Activated CD8-positive, alpha-beta T cell treated with anti-CD3 and anti-CD28 coated beads for 36 hours (primary cell): Measurements from ENCODE around the gene PPIH. TPM values are rescaled to one million over a fixed set of nuclear protein-coding genes. Genes with fewer than 3 reads are reported as not detected.
A peak's percentile ranks its signal among the peaks of the same experiment; 100 is the strongest.

Experiments used
- ATAC-seq: fragments of 200-7000 bp; cut with Tn5 transposase; one replicate; pipeline ENCODE4 v1.10.0; 2021; ENCODE audit warnings: mild to moderate bottlenecking, moderate library complexity
- CTCF ChIA-PET: fragments of 350-600 bp; sonication (Branson Sonifier 250); formaldehyde crosslinking; loops from one replicate; lab custom pipeline; 2021; ENCODE audit warnings: antibody characterized with exemption; lab: Charles Lee
- POLR2A ChIA-PET: fragments of 350-600 bp; sonication (Branson Sonifier 250); formaldehyde crosslinking; loops from one replicate; lab custom pipeline; 2021; ENCODE audit warnings: antibody characterized with exemption; lab: Charles Lee
- DNase-seq: peaks from one replicate; pipeline ENCODE4 v3.0.0-alpha.2; 2020
- H3K27ac Mint-ChIP-seq: one replicate; pipeline ENCODE4 v1.8.0; 2021; ENCODE audit warnings: mild to moderate bottlenecking, mixed read lengths
- H3K27me3 Mint-ChIP-seq: one replicate; pipeline ENCODE4 v1.8.0; 2021; ENCODE audit warnings: mixed read lengths
- H3K36me3 Mint-ChIP-seq: one replicate; pipeline ENCODE4 v1.8.0; 2021; ENCODE audit warnings: low read depth, mixed read lengths
- H3K4me1 Mint-ChIP-seq: one replicate; pipeline ENCODE4 v1.8.0; 2021; ENCODE audit warnings: low read depth, mixed read lengths
- H3K4me3 Mint-ChIP-seq: one replicate; pipeline ENCODE4 v1.8.0; 2021; ENCODE audit warnings: mild to moderate bottlenecking, moderate library complexity, mixed read lengths
- H3K9me3 Mint-ChIP-seq: one replicate; pipeline ENCODE4 v1.8.0; 2021; ENCODE audit warnings: mixed read lengths
- CTCF ChIP-seq: fragments of 200-600 bp; IDR thresholded peaks from one replicate; pipeline ENCODE4 v1.8.0; 2022; ENCODE audit warnings: antibody characterized with exemption, mild to moderate bottlenecking
- intact Hi-C: fragments of 100-400 bp; cut with micrococcal nuclease; formaldehyde crosslinking; loops from one replicate; pipeline ENCODE4 v1.10.0; 2022
- total RNA-seq, 2 experiments: library from RNA; stranded (reverse); gene quantifications; one replicate each; pipeline ENCODE4 v1.2.3, GENCODE V29; 2021

The PPIH gene
- total RNA-seq, 2 experiments from 2014 or later, result 105 TPM

DNA sequence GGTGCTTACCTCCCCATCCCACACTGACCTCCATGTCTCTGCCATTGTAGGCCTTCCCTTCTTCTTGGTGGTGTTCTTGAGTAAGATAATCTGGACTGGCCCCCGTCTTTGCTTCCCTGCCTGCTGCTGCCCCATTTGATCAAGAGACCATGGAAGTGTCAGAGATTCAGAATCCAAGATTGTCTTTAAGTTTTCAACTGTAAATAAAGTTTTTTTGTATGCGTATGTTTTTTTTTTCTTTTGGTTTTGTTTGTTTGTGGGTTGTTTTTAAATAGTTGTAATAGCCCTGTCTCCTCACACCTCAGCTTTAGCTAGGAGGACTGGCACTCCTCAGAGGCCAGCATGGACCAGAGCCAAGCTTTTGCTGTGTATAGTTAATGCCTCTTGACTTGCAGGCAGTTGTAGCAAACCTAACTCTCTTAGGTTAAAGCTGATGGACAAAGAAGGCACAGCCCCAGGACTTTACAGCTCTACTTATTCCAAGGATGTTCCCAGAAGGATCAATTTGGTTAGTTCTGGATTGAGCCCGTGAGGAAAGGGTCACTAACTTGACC lies 18.4 kb downstream of the PPIH start:
- ChIA-PET POLR2A (interaction anchor here (8.9 to 10.5 kb wide), 2 partner anchors 7 to 13 kb away, joined by 61 to 151 read pairs; partner anchors contain the start of gene YBX1), CTCF (interaction anchor here (1.0 to 1.9 kb wide), 2 partner anchors 14 to 18 kb away, joined by 4 to 5 read pairs; no protein-coding TSS in a partner anchor)
- intact Hi-C loops, result no loop called here
- ATAC-seq (no peak), DNase-seq (no peak)
- no peaks in the 10 kb centered on the region for H3K9me3 Mint-ChIP-seq
- no peak overlapping the region for H3K4me3 Mint-ChIP-seq
- no peak overlapping the region for H3K27ac Mint-ChIP-seq
- no peaks in the 10 kb centered on the region for H3K27me3 Mint-ChIP-seq
- TF ChIP-seq CTCF, result no peak
- peaks cover 13% of the 10 kb centered on the region for H3K4me1 Mint-ChIP-seq
- peaks cover 28% of the 10 kb centered on the region for H3K36me3 Mint-ChIP-seq

- CTCF ChIA-PET, result interaction anchor here (2.4 kb wide), 1 partner anchor 13 kb away, joined by 7 read pairs; no protein-coding TSS in a partner anchor
- H3K27ac Mint-ChIP-seq, result no peak overlapping the region
- DNase-seq (no peak), ATAC-seq (no peak)
- intact Hi-C loops, result no loop called here
- TF ChIP-seq CTCF, result no peak
- POLR2A ChIA-PET, result interaction anchor here (2.1 to 10.5 kb wide), 2 partner anchors 9 to 16 kb away, joined by 13 to 151 read pairs; no protein-coding TSS in a partner anchor
- no peaks in the 10 kb centered on the region for H3K9me3 Mint-ChIP-seq
- peaks cover 17% of the 10 kb centered on the region for H3K4me1 Mint-ChIP-seq
- peak overlapping the region; percentile 84 for H3K4me3 Mint-ChIP-seq
- no peaks in the 10 kb centered on the region for H3K27me3 Mint-ChIP-seq
- peaks cover 36% of the 10 kb centered on the region for H3K36me3 Mint-ChIP-seq
These were observed 21.3 kb downstream of the PPIH start for GRCh38 chr1:42679364-42679983.

GRCh38 chr1:42680055-42680454 lies 21.8 kb downstream of the PPIH start:
- Mint-ChIP-seq H3K27me3 (no peaks in the 10 kb centered on the region), H3K36me3 (peaks cover 36% of the 10 kb centered on the region), H3K4me1 (peaks cover 23% of the 10 kb centered on the region), H3K9me3 (no peaks in the 10 kb centered on the region), H3K4me3 (peak overlapping the region; percentile 84), H3K27ac (no peak overlapping the region)
- ChIA-PET CTCF (no interaction called here), POLR2A (interaction anchor here (0.6 to 10.5 kb wide), 5 partner anchors 8 to 60 kb away, joined by 3 to 151 read pairs (median 47); partner anchors contain the start of gene PPIH)
- intact Hi-C loops, result no loop called here
- ATAC-seq (no peak), DNase-seq (no peak)
- TF ChIP-seq CTCF, result no peak

DNA sequence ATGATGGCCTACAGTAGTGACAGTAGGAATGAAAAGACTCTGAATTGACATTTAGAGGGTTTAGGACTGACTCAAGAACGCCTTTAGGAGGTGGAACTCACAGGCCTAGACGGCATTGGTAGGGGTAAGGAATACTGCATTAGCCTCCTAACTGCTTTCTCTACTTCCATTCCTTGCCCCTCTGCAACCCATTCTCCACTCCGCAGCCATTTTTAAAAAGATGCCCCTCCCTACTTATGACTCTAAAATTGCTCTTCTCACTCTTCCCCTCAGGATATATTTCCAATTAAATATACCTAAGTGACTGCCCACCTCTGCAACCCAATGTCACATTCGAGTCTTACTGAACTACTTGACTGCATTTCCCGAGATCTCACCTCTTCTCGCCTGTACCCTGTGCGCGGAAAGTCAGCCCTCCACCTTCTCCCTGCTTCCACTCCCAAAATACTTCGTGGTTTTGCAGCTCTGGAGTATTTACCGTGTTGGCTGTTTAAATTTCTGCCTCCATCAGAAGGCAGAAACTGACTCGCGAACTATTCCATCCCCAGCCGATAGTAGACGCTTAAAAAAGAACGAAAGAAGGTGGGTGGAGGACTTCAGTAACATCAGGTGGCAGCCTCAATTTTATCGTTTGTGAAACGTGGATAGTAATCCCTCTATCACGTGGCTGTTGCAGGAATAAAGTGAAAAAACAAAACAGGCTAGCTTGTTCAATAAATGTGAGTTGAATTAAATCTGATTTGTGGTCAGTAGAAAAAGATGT lies 22.9 kb downstream of the PPIH start:
- H3K4me1 Mint-ChIP-seq, result peaks cover 32% of the 10 kb centered on the region
- intact Hi-C loops, result no loop called here
- TF ChIP-seq CTCF, result no peak
- H3K9me3 Mint-ChIP-seq, result no peaks in the 10 kb centered on the region
- ChIA-PET CTCF (interaction anchor here (0.7 to 3.3 kb wide), 3 partner anchors 11 to 64 kb away, joined by 3 to 17 read pairs (median 3); no protein-coding TSS in a partner anchor), POLR2A (interaction anchor here (0.6 to 10.5 kb wide), 8 partner anchors 9 to 224 kb away, joined by 3 to 151 read pairs (median 6); partner anchors contain the start of genes ERMAP, PPCS, PPIH and SVBP)
- peak overlapping the region; percentile 94 for H3K27ac Mint-ChIP-seq
- peaks cover 39% of the 10 kb centered on the region for H3K36me3 Mint-ChIP-seq
- H3K4me3 Mint-ChIP-seq, result peak overlapping the region; percentile 84
- DNase-seq, result peak; percentile 34
- ATAC-seq, result no peak
- H3K27me3 Mint-ChIP-seq, result no peaks in the 10 kb centered on the region
